Measurements from ENCODE around the gene BTBD2. TPM values are rescaled to one million over a fixed set of nuclear protein-coding genes. Genes with fewer than 3 reads are reported as not detected.

Gene BTBD2
- total RNA-seq = 10 to 100 TPM; 54.6 to 82.9 (median 63.6) TPM

DNA sequence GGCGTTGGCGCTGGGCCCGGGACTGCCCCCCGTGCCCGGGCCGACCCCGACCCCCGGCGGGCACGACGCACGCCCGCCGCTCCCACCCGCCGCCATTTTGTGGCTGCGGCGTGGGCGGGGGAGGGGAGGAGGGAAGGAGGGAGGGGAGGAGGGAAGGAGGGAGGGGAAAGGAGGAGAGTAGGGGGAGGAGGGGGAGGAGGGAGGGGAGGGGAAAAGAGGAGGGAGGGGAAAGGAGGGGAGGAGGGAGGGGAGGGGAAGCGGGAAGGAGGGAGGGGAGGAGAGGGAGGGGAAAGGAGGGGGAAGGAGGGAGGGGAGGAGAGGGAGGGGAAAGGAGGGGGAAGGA, at the start of gene BTBD2:
Gene BTBD2 (minus strand): TSS at position 107 of the 343 bp plus-strand sequence. CDS start 11 bp downstream, at position 96.
- H3K27me3 ChIP-seq = no peaks in the 10 kb centered on the region
- H3K9me3 ChIP-seq = no peaks in the 10 kb centered on the region
- peak within 1 kb of the TSS; percentile 70 to 82 (median 76) for H3K27ac ChIP-seq
- intact Hi-C loops (cut with DNase I; ENCODE audit: low total_unique reads) = no loop called here
- H3K4me1 ChIP-seq = peaks cover 12 to 31% of the 10 kb centered on the region in 2 donors
- peak; percentile 49 to 62 for DNase-seq
- no peaks in the 10 kb centered on the region for H3K36me3 ChIP-seq
- in situ Hi-C loops (cut with MboI; ENCODE audit: low sequenced_read_pairs in 4 of 4) = no loop called here
- peak within 1 kb of the TSS; percentile 48 to 67 (median 62) for H3K4me3 ChIP-seq
- peak; percentile 54 to 62 for ATAC-seq
- TF ChIP-seq, protein P1, sequence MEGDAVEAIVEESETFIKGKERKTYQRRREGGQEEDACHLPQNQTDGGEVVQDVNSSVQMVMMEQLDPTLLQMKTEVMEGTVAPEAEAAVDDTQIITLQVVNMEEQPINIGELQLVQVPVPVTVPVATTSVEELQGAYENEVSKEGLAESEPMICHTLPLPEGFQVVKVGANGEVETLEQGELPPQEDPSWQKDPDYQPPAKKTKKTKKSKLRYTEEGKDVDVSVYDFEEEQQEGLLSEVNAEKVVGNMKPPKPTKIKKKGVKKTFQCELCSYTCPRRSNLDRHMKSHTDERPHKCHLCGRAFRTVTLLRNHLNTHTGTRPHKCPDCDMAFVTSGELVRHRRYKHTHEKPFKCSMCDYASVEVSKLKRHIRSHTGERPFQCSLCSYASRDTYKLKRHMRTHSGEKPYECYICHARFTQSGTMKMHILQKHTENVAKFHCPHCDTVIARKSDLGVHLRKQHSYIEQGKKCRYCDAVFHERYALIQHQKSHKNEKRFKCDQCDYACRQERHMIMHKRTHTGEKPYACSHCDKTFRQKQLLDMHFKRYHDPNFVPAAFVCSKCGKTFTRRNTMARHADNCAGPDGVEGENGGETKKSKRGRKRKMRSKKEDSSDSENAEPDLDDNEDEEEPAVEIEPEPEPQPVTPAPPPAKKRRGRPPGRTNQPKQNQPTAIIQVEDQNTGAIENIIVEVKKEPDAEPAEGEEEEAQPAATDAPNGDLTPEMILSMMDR (IDR thresholded peaks at IDR 0.05 in 4 of 5, conservative IDR thresholded peaks at IDR 0.05 in 1 of 5) = no peak
- no peak for TF ChIP-seq POLR2A (IDR thresholded peaks at IDR 0.05)

DNA sequence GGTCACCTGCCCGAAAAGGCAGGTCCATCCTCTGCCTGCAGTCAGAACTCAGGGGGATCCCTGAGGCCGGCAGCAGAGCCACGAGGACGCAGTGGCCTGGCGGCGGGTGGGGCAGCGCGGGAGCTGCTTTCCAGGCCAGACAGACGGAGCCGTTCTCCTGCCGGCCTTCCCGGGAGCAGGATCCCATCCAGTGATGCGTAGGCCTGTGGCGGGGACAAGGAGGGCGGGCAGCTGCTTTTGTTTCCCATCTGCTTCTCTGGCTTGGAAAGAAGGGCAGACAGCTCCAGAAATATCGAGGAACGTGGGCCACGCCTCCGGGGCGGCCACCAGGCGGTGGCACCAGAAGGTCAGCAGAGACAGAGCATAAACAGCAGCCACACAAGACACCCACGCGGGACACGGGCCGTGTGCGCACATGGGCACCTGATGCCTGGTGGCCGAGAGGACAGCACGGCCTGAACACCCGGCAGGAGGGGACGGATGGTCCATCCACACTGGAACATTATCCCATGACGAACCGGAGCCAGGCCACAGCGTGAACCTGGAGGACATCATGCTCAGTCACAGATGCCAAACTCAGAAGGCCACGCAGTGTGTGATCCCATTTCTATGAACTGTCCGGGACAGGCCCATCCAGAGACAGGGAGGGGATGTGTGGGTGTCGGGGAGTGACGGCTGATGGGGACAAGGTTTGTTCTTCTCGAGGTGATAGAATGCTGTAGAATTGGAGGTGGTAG, 49.4 kb upstream of the BTBD2 start:
- TF ChIP-seq, protein P1 (IDR thresholded peaks at IDR 0.05 in 4 of 5, conservative IDR thresholded peaks at IDR 0.05 in 1 of 5) = peak in 2 of 5 experiments; percentile 19 to 74
- TF ChIP-seq POLR2A (IDR thresholded peaks at IDR 0.05) = peak; percentile 90 to 96
- Histone ChIP-seq H3K4me1 (peaks cover 27 to 32% of the 10 kb centered on the region in 2 donors), H3K27me3 (no peaks in the 10 kb centered on the region), H3K9me3 (no peaks in the 10 kb centered on the region), H3K4me3 (peak overlapping the region; percentile 36 to 53 (median 47)), H3K36me3 (no peaks in the 10 kb centered on the region), H3K27ac (peak overlapping the region; percentile 95 to 100 (median 98))
- ATAC-seq (peak; percentile 59 to 60), DNase-seq (peak; percentile 95 to 98)
- intact Hi-C loops (cut with DNase I; ENCODE audit: low total_unique reads) = loop anchor here (2.0 to 10.0 kb wide), 6 partner anchors 14 to 1310 kb away; partner anchors contain the start of genes GPX4, MIDN and MKNK2
- in situ Hi-C loops (cut with MboI; ENCODE audit: low sequenced_read_pairs in 4 of 4) = loop anchor here (5.0 to 10.0 kb wide), 3 partner anchors 38 to 130 kb away; no protein-coding TSS in a partner anchor

DNA sequence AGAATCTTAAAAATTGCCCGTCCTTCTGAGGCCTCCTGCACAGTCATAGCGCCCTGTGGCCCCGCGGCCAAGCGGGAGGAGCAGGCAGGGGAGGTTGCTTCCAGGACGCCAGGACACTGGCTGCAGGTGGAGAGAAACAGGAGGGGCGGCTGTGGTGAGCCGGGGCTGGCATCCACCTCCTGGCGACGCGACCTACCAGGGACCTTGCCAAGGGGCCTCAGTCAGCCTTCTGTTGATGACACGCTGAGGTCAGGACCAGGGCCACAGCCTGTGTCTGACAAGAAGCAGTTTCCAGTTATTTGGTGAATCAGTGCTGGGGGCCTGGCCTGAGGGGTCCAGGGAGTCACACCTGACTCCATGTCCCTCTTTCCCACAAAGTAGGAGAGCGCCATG, 48.9 kb upstream of the BTBD2 start:
- peak overlapping the region; percentile 95 to 100 (median 98) for H3K27ac ChIP-seq
- no peak for TF ChIP-seq POLR2A (IDR thresholded peaks at IDR 0.05)
- TF ChIP-seq, protein P1 (IDR thresholded peaks at IDR 0.05 in 4 of 5, conservative IDR thresholded peaks at IDR 0.05 in 1 of 5) = no peak
- intact Hi-C loops (cut with DNase I; ENCODE audit: low total_unique reads) (loop anchor here (2.0 to 10.0 kb wide), 6 partner anchors 14 to 1310 kb away; partner anchors contain the start of genes GPX4, MIDN and MKNK2), in situ Hi-C loops (cut with MboI; ENCODE audit: low sequenced_read_pairs in 4 of 4) (loop anchor here in 1 of 4 donors (10.0 kb wide), 1 partner anchor 130 kb away; no protein-coding TSS in a partner anchor)
- no peaks in the 10 kb centered on the region for H3K27me3 ChIP-seq
- DNase-seq (peak in 1 of 2 donors; percentile 86), ATAC-seq (peak in 1 of 2 donors; percentile 15)
- peaks cover 33 to 37% of the 10 kb centered on the region in 2 donors for H3K4me1 ChIP-seq
- H3K4me3 ChIP-seq = peak overlapping the region; percentile 36 to 53 (median 47)
- H3K36me3 ChIP-seq = no peaks in the 10 kb centered on the region
- H3K9me3 ChIP-seq = no peaks in the 10 kb centered on the region

- Histone ChIP-seq H3K27me3 (no peaks in the 10 kb centered on the region), H3K27ac (peak overlapping the region; percentile 95 to 100 (median 98)), H3K9me3 (no peaks in the 10 kb centered on the region), H3K4me3 (peak overlapping the region; percentile 36 to 53 (median 47)), H3K36me3 (no peaks in the 10 kb centered on the region), H3K4me1 (peaks cover 39 to 43% of the 10 kb centered on the region in 2 donors)
- no peak for ATAC-seq
- DNase-seq = no peak
- TF ChIP-seq POLR2A (IDR thresholded peaks at IDR 0.05) = no peak
- TF ChIP-seq, protein P1 (IDR thresholded peaks at IDR 0.05 in 4 of 5, conservative IDR thresholded peaks at IDR 0.05 in 1 of 5) = no peak
- in situ Hi-C loops (cut with MboI; ENCODE audit: low sequenced_read_pairs in 4 of 4) (loop anchor here in 1 of 4 donors (10.0 kb wide), 1 partner anchor 129 kb away; no protein-coding TSS in a partner anchor), intact Hi-C loops (cut with DNase I; ENCODE audit: low total_unique reads) (loop anchor here (2.0 to 10.0 kb wide), 6 partner anchors 13 to 1311 kb away; partner anchors contain the start of genes GPX4, MIDN and MKNK2)
These were observed 48.3 kb upstream of the BTBD2 start for GRCh38 chr19:2063824-2064223.
